Stomach smooth muscle (tissue), 2 donors: ENCODE results near the gene PPP1R15B.

ENCODE experiments used
- H3K27ac ChIP-seq: one replicate; pipeline ENCODE4 v1.7.0; 2013; ENCODE audit warnings: mild to moderate bottlenecking, low read length, inconsistent platforms
- H3K27me3 ChIP-seq, 2 donors: one replicate each; pipeline ENCODE4 v1.7.0; 2013; ENCODE audit warnings: low read length in 2 of 2; ENCODE audit not compliant: insufficient read depth in 2 of 2, control insufficient read depth in 1 of 2
- H3K36me3 ChIP-seq, 2 donors: one replicate each; pipeline ENCODE4 v1.7.0; 2013; ENCODE audit warnings: low read length in 2 of 2; ENCODE audit not compliant: control insufficient read depth in 2 of 2, insufficient read depth in 2 of 2
- H3K4me1 ChIP-seq: one replicate; pipeline ENCODE4 v1.7.0; 2013; ENCODE audit warnings: low read length; ENCODE audit not compliant: control insufficient read depth, insufficient read depth
- H3K4me3 ChIP-seq, 2 donors: one replicate each; pipeline ENCODE4 v1.7.0; 2013; ENCODE audit warnings: low read length in 2 of 2
- H3K9ac ChIP-seq, 2 donors: one replicate each; pipeline ENCODE4 v1.7.0; 2013; ENCODE audit warnings: low read length in 2 of 2, mild to moderate bottlenecking in 1 of 2
- H3K9me3 ChIP-seq, 2 donors: one replicate each; pipeline ENCODE4 v1.7.0; 2013; ENCODE audit warnings: low read length in 2 of 2; ENCODE audit not compliant: control insufficient read depth in 2 of 2
- donor health status: healthy.
- donor health status: Pancreatic carcinoma.

PPP1R15B gene

GRCh38 chr1:204361781-204362180 lies 49.8 kb downstream of the PPP1R15B start:
- Histone ChIP-seq H3K4me3 (no peak overlapping the region), H3K9ac (no peak overlapping the region), H3K9me3 (no peaks in the 10 kb centered on the region), H3K4me1 (peaks cover 18% of the 10 kb centered on the region), H3K27ac (no peak overlapping the region), H3K36me3 (no peaks in the 10 kb centered on the region), H3K27me3 (peaks cover 8 to 10% of the 10 kb centered on the region in 2 donors)

GRCh38 chr1:204361341-204361771 lies 50.3 kb downstream of the PPP1R15B start:
- H3K4me1 ChIP-seq, result peaks cover 18% of the 10 kb centered on the region
- H3K4me3 ChIP-seq, result no peak overlapping the region
- no peaks in the 10 kb centered on the region for H3K36me3 ChIP-seq
- H3K27me3 ChIP-seq, result peaks cover 8 to 10% of the 10 kb centered on the region in 2 donors
- H3K27ac ChIP-seq, result no peak overlapping the region
- no peaks in the 10 kb centered on the region for H3K9me3 ChIP-seq
- H3K9ac ChIP-seq, result no peak overlapping the region

- no peaks in the 10 kb centered on the region for H3K36me3 ChIP-seq
- H3K9ac ChIP-seq, result no peak overlapping the region
- H3K9me3 ChIP-seq, result no peaks in the 10 kb centered on the region
- no peak overlapping the region for H3K4me3 ChIP-seq
- H3K27me3 ChIP-seq, result peaks cover 5 to 10% of the 10 kb centered on the region in 2 donors
- peaks cover 18% of the 10 kb centered on the region for H3K4me1 ChIP-seq
- no peak overlapping the region for H3K27ac ChIP-seq
These were observed 51.3 kb downstream of the PPP1R15B start for GRCh38 chr1:204360314-204360713.

- no peaks in the 10 kb centered on the region for H3K36me3 ChIP-seq
- no peak within 1 kb of the TSS for H3K4me3 ChIP-seq
- peaks cover 5 to 10% of the 10 kb centered on the region in 2 donors for H3K27me3 ChIP-seq
- H3K27ac ChIP-seq, result no peak within 1 kb of the TSS
- no peaks in the 10 kb centered on the region for H3K9me3 ChIP-seq
- H3K9ac ChIP-seq, result no peak within 1 kb of the TSS
- H3K4me1 ChIP-seq, result peaks cover 18% of the 10 kb centered on the region
These were observed 52.0 kb downstream of the PPP1R15B start, which contains the start of gene PLEKHA6 for GRCh38 chr1:204359474-204360255. TSS of gene PLEKHA6 (minus strand) at chr1:204359929. CDS start at chr1:204273727, 86,202 bp downstream.

DNA sequence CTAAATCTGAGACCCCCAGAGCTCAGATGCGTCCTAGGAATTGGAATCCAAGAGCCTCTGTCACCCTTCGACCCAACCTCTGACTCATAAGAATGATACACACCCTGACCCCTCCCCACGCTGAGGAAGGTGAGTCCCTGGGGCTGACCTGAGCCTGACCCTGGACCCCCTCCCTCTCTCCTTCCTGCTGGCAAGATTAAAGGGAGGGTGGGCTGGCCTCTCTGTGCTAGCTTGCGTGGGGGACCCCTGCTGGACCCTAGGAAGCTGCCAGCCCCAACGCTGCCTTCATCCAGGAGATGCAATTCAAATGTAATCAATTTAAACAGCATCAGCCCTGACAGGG lies 52.5 kb downstream of the PPP1R15B start:
- Histone ChIP-seq H3K9me3 (no peaks in the 10 kb centered on the region), H3K9ac (no peak overlapping the region), H3K36me3 (no peaks in the 10 kb centered on the region), H3K4me1 (peaks cover 18% of the 10 kb centered on the region), H3K27me3 (peaks cover 7 to 10% of the 10 kb centered on the region in 2 donors), H3K4me3 (no peak overlapping the region), H3K27ac (no peak overlapping the region)

DNA sequence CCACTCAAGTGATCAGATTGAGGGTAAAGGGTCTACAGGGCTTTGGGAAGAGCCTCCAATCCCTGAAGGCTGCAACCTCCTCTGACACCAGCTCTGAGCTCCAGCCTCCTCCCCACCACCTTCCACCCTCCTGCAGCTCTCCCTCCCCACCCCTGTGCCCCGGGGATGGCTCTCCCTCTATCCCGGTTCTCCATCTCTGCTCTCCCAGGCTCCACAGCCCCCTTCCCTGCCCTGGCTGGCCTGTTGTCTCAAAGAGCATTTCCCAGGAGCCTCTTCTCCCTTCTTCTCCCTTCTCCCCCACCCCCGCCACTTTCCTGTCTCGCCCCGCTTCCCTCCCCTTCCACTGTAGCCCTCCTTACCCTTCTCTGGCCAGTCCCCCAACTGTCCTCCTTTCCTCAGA lies 53.0 kb downstream of the PPP1R15B start:
- H3K36me3 ChIP-seq, result no peaks in the 10 kb centered on the region
- no peaks in the 10 kb centered on the region for H3K9me3 ChIP-seq
- H3K27me3 ChIP-seq, result peaks cover 9 to 10% of the 10 kb centered on the region in 2 donors
- H3K27ac ChIP-seq, result no peak overlapping the region
- H3K9ac ChIP-seq, result no peak overlapping the region
- no peak overlapping the region for H3K4me3 ChIP-seq
- H3K4me1 ChIP-seq, result peaks cover 18% of the 10 kb centered on the region

GRCh38 chr1:204357551-204358490 lies 53.8 kb downstream of the PPP1R15B start:
- no peaks in the 10 kb centered on the region for H3K9me3 ChIP-seq
- H3K4me3 ChIP-seq, result no peak overlapping the region
- no peak overlapping the region for H3K9ac ChIP-seq
- H3K36me3 ChIP-seq, result no peaks in the 10 kb centered on the region
- H3K4me1 ChIP-seq, result peaks cover 11% of the 10 kb centered on the region
- H3K27me3 ChIP-seq, result peaks cover 9% of the 10 kb centered on the region in 2 donors
- H3K27ac ChIP-seq, result no peak overlapping the region

DNA sequence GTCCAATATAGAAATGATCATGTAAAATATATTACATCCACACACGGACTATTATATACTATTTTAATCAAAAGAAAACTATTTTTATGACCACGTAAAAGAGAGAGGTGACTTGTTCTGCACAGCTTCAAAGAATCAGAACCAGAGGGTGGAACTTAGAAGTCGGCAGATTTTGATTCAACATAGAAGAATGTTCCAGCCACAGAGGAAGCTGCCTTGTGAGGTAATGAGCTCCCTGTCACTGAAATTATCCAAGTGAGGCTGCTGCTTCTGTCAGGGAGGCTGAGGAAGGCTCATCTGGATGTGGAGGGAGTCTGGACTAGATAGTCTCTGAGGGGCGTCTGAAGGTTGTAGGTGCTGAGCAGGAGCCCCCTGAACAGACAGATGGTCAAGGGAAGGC lies 54.6 kb downstream of the PPP1R15B start:
- Histone ChIP-seq H3K36me3 (no peaks in the 10 kb centered on the region), H3K4me1 (peaks cover 9% of the 10 kb centered on the region), H3K4me3 (no peak overlapping the region), H3K9ac (no peak overlapping the region), H3K9me3 (no peaks in the 10 kb centered on the region), H3K27me3 (peaks cover 7 to 9% of the 10 kb centered on the region in 2 donors), H3K27ac (no peak overlapping the region)

GRCh38 chr1:204355913-204356312 lies 55.7 kb downstream of the PPP1R15B start:
- H3K27me3 ChIP-seq, result peaks cover 7 to 9% of the 10 kb centered on the region in 2 donors
- H3K9ac ChIP-seq, result no peak overlapping the region
- no peaks in the 10 kb centered on the region for H3K9me3 ChIP-seq
- H3K4me3 ChIP-seq, result no peak overlapping the region
- peaks cover 14% of the 10 kb centered on the region for H3K4me1 ChIP-seq
- no peak overlapping the region for H3K27ac ChIP-seq
- H3K36me3 ChIP-seq, result no peaks in the 10 kb centered on the region

- Histone ChIP-seq H3K4me3 (no peak overlapping the region), H3K27me3 (peaks cover 3 to 5% of the 10 kb centered on the region in 2 donors), H3K4me1 (peaks cover 17% of the 10 kb centered on the region), H3K9me3 (no peaks in the 10 kb centered on the region), H3K9ac (no peak overlapping the region), H3K27ac (no peak overlapping the region), H3K36me3 (no peaks in the 10 kb centered on the region)
These were observed 57.0 kb downstream of the PPP1R15B start for GRCh38 chr1:204354579-204354978.
